Karpas-422 (cell line): ENCODE measurements around the gene PIEZO1. TPM values are rescaled to one million over a fixed set of nuclear protein-coding genes. Genes with fewer than 3 reads are reported as not detected.

ENCODE experiments used
- DNase-seq: peaks from one replicate; pipeline ENCODE4 v3.0.0-alpha.2; 2015
- H2AFZ ChIP-seq: fragments of 200-600 bp; sonication (generic); 2 replicates; pipeline ENCODE4 v1.6.1; 2014; ENCODE audit warnings: antibody characterized with exemption, low read length, mixed read lengths
- H3K27ac ChIP-seq: fragments of 200-600 bp; sonication (generic); 2 replicates; pipeline ENCODE4 v1.5.1; 2014; ENCODE audit warnings: mild to moderate bottlenecking, low read length, moderate library complexity
- H3K27me3 ChIP-seq: fragments of 200-600 bp; sonication (generic); 2 replicates; pipeline ENCODE4 v1.6.1; 2014; ENCODE audit warnings: low read length, mixed read lengths
- H3K36me3 ChIP-seq: fragments of 200-600 bp; sonication (generic); 2 replicates; pipeline ENCODE4 v1.6.1; 2014; ENCODE audit warnings: low read length, mixed read lengths; ENCODE audit not compliant: insufficient read depth
- H3K4me1 ChIP-seq: fragments of 200-600 bp; sonication (generic); 2 replicates; pipeline ENCODE4 v1.6.1; 2014; ENCODE audit warnings: mild to moderate bottlenecking, low read length, mixed read lengths
- H3K4me2 ChIP-seq: fragments of 200-600 bp; sonication (generic); 2 replicates; pipeline ENCODE4 v1.6.1; 2014; ENCODE audit warnings: low read length, low read depth, mild to moderate bottlenecking; ENCODE audit not compliant: poor library complexity, severe bottlenecking
- H3K4me3 ChIP-seq: fragments of 200-600 bp; sonication (generic); 2 replicates; pipeline ENCODE4 v1.5.1; 2014; ENCODE audit warnings: mild to moderate bottlenecking, antibody characterized with exemption, low read length, mixed read lengths
- H3K79me2 ChIP-seq: fragments of 200-600 bp; sonication (generic); 2 replicates; pipeline ENCODE4 v1.6.1; 2014; ENCODE audit warnings: mild to moderate bottlenecking, low read length, mixed read lengths
- H3K9ac ChIP-seq: fragments of 200-600 bp; sonication (generic); 2 replicates; pipeline ENCODE4 v1.6.0; 2014; ENCODE audit warnings: low read length
- H3K9me2 ChIP-seq: fragments of 200-600 bp; sonication (generic), shearing (Covaris generic); replicated peaks from 2 replicates; pipeline ENCODE4 v1.6.0; 2014; ENCODE audit warnings: mild to moderate bottlenecking, low read length, moderate library complexity; ENCODE audit not compliant: insufficient read depth
- H3K9me3 ChIP-seq: fragments of 300-700, 200-600 bp; sonication (generic); 2 replicates; pipeline ENCODE4 v1.6.1; 2014; ENCODE audit warnings: low read length, mixed read lengths
- H4K20me1 ChIP-seq: fragments of 200-600 bp; sonication (generic); 2 replicates; pipeline ENCODE4 v1.6.1; 2014; ENCODE audit warnings: mild to moderate bottlenecking, antibody characterized with exemption, low read length, low read depth; ENCODE audit not compliant: insufficient read depth
- total RNA-seq: library from RNA; depleted of rRNA; stranded (reverse); fragments of >200 nt; shearing (Covaris generic); gene quantifications from 2 replicates; pipeline ENCODE4 v1.2.3, GENCODE V29; 2014; ENCODE audit warnings: low replicate concordance

Gene PIEZO1
- total RNA-seq, 1 experiment from 2014 or later, result 1.8 TPM

- DNase-seq, result no peak
- no peaks in the 10 kb centered on the region for H3K9me2 ChIP-seq
- H3K27me3 ChIP-seq, result no peaks in the 10 kb centered on the region
- H4K20me1 ChIP-seq, result 0 out of 2 replicates have a peak, but pooled peaks cover 5% of the 10 kb centered on the region
- H3K9me3 ChIP-seq, result no peaks in the 10 kb centered on the region
- H3K79me2 ChIP-seq, result no peaks in the 10 kb centered on the region
- H3K9ac ChIP-seq, result no peak overlapping the region
- H3K4me1 ChIP-seq, result peaks cover 12% of the 10 kb centered on the region
- no peak overlapping the region for H2AFZ ChIP-seq
- H3K4me2 ChIP-seq, result no peak overlapping the region
- no peak overlapping the region for H3K27ac ChIP-seq
- H3K36me3 ChIP-seq, result no peaks in the 10 kb centered on the region
- H3K4me3 ChIP-seq, result no peak overlapping the region
These were observed 17.4 kb downstream of the PIEZO1 start for GRCh38 chr16:88767546-88768070.

GRCh38 chr16:88766975-88767374, 18.0 kb downstream of the PIEZO1 start:
- Histone ChIP-seq H2AFZ (no peak overlapping the region), H3K27me3 (no peaks in the 10 kb centered on the region), H3K79me2 (no peaks in the 10 kb centered on the region), H3K9me2 (no peaks in the 10 kb centered on the region), H3K27ac (no peak overlapping the region), H3K4me2 (no peak overlapping the region), H3K36me3 (no peaks in the 10 kb centered on the region), H3K4me1 (peaks cover 12% of the 10 kb centered on the region), H3K9me3 (no peaks in the 10 kb centered on the region), H3K4me3 (no peak overlapping the region), H4K20me1 (0 out of 2 replicates have a peak, but pooled peaks cover 5% of the 10 kb centered on the region), H3K9ac (no peak overlapping the region)
- no peak for DNase-seq

GRCh38 chr16:88764913-88765349, 20.1 kb downstream of the PIEZO1 start:
- Histone ChIP-seq H4K20me1 (no peaks in the 10 kb centered on the region), H3K9ac (no peak overlapping the region), H3K27ac (no peak overlapping the region)

GRCh38 chr16:88764080-88764479, 20.9 kb downstream of the PIEZO1 start:
- 0 out of 2 replicates have a peak, but pooled peaks cover 5% of the 10 kb centered on the region for H3K4me1 ChIP-seq
- no peaks in the 10 kb centered on the region for H4K20me1 ChIP-seq

More at GRCh38 chr16:88764913-88765349, 20.1 kb downstream of the PIEZO1 start:
- Histone ChIP-seq H3K4me2 (no peak overlapping the region), H3K36me3 (no peaks in the 10 kb centered on the region), H3K27me3 (no peaks in the 10 kb centered on the region), H3K4me1 (peaks cover 3% of the 10 kb centered on the region), H3K79me2 (no peaks in the 10 kb centered on the region), H3K9me3 (no peaks in the 10 kb centered on the region), H3K9me2 (no peaks in the 10 kb centered on the region), H3K4me3 (no peak overlapping the region), H2AFZ (no peak overlapping the region)
- no peak for DNase-seq

GRCh38 chr16:88763502-88764053, 21.4 kb downstream of the PIEZO1 start:
- H2AFZ ChIP-seq, result no peak overlapping the region
- H3K79me2 ChIP-seq, result no peaks in the 10 kb centered on the region
- H3K4me2 ChIP-seq, result no peak overlapping the region
- H3K9me3 ChIP-seq, result no peaks in the 10 kb centered on the region
- H3K4me1 ChIP-seq, result 0 out of 2 replicates have a peak, but pooled peaks cover 5% of the 10 kb centered on the region
- H3K9me2 ChIP-seq, result no peaks in the 10 kb centered on the region
- no peak overlapping the region for H3K27ac ChIP-seq
- H3K36me3 ChIP-seq, result no peaks in the 10 kb centered on the region
- no peaks in the 10 kb centered on the region for H4K20me1 ChIP-seq
- no peak overlapping the region for H3K9ac ChIP-seq
- H3K27me3 ChIP-seq, result no peaks in the 10 kb centered on the region
- no peak for DNase-seq
- no peak overlapping the region for H3K4me3 ChIP-seq

More at GRCh38 chr16:88764080-88764479, 20.9 kb downstream of the PIEZO1 start:
- DNase-seq, result no peak
- Histone ChIP-seq H3K79me2 (no peaks in the 10 kb centered on the region), H3K4me2 (no peak overlapping the region), H3K27ac (no peak overlapping the region), H3K4me3 (no peak overlapping the region), H3K9me3 (no peaks in the 10 kb centered on the region), H3K27me3 (no peaks in the 10 kb centered on the region), H3K9ac (no peak overlapping the region), H3K9me2 (no peaks in the 10 kb centered on the region), H3K36me3 (no peaks in the 10 kb centered on the region), H2AFZ (no peak overlapping the region)

- Histone ChIP-seq H3K4me2 (no peak overlapping the region), H3K9me3 (no peaks in the 10 kb centered on the region), H3K79me2 (no peaks in the 10 kb centered on the region), H2AFZ (no peak overlapping the region), H3K9me2 (no peaks in the 10 kb centered on the region), H3K4me1 (0 out of 2 replicates have a peak, but pooled peaks cover 5% of the 10 kb centered on the region), H3K36me3 (no peaks in the 10 kb centered on the region), H3K9ac (no peak overlapping the region), H3K4me3 (no peak overlapping the region), H3K27ac (no peak overlapping the region), H3K27me3 (no peaks in the 10 kb centered on the region), H4K20me1 (no peaks in the 10 kb centered on the region)
- DNase-seq, result no peak
These were observed 22.1 kb downstream of the PIEZO1 start for GRCh38 chr16:88762941-88763340.

- H3K4me1 ChIP-seq, result 0 out of 2 replicates have a peak, but pooled peaks cover 5% of the 10 kb centered on the region
- no peak overlapping the region for H3K9ac ChIP-seq
- no peaks in the 10 kb centered on the region for H4K20me1 ChIP-seq
- no peak overlapping the region for H3K27ac ChIP-seq
- no peaks in the 10 kb centered on the region for H3K9me3 ChIP-seq
- H3K79me2 ChIP-seq, result no peaks in the 10 kb centered on the region
- H3K4me3 ChIP-seq, result no peak overlapping the region
- H3K27me3 ChIP-seq, result no peaks in the 10 kb centered on the region
- no peak for DNase-seq
- no peaks in the 10 kb centered on the region for H3K36me3 ChIP-seq
- no peaks in the 10 kb centered on the region for H3K9me2 ChIP-seq
- no peak overlapping the region for H3K4me2 ChIP-seq
- H2AFZ ChIP-seq, result no peak overlapping the region
These were observed 22.7 kb downstream of the PIEZO1 start for GRCh38 chr16:88762258-88762870.

GRCh38 chr16:88761830-88762229, 23.2 kb downstream of the PIEZO1 start:
- H2AFZ ChIP-seq, result no peak overlapping the region
- H3K9me2 ChIP-seq, result no peaks in the 10 kb centered on the region
- H3K27me3 ChIP-seq, result no peaks in the 10 kb centered on the region
- H3K36me3 ChIP-seq, result no peaks in the 10 kb centered on the region
- no peaks in the 10 kb centered on the region for H3K9me3 ChIP-seq
- H3K9ac ChIP-seq, result no peak overlapping the region
- H3K27ac ChIP-seq, result no peak overlapping the region
- H3K79me2 ChIP-seq, result no peaks in the 10 kb centered on the region
- H3K4me2 ChIP-seq, result no peak overlapping the region
- DNase-seq, result no peak
- no peak overlapping the region for H3K4me3 ChIP-seq
- H3K4me1 ChIP-seq, result 0 out of 2 replicates have a peak, but pooled peaks cover 5% of the 10 kb centered on the region
- no peaks in the 10 kb centered on the region for H4K20me1 ChIP-seq
